SIG-M5 treated with dmso at 0.1 percent for 504 hours (cell line): ENCODE measurements around the gene RPS27A.
"Not testable (repeated sequence)": the region's sequence is repeated elsewhere in the genome, so short reads cannot be mapped to it uniquely, and the experiment has no call there.

Source experiments
- DNase-seq: peaks from one replicate; lab custom pipeline; 2025; ENCODE audit not compliant: unreplicated experiment; lab: John Stamatoyannopoulos, UW

Gene RPS27A

GRCh38 chr2:55232084-55232862, at the start of gene RPS27A, which contains the start of gene CLHC1:
Gene RPS27A, plus strand, starts transcription at chr2:55232688. Its CDS starts 137 bp downstream, at chr2:55232825.
Gene CLHC1, minus strand, starts transcription at chr2:55232293. Its CDS starts 9,882 bp downstream, at chr2:55222411.
- peak; percentile 97 for DNase-seq

GRCh38 chr2:55186837-55187236, 45.7 kb upstream of the RPS27A start:
- not testable (repeated sequence) for DNase-seq

GRCh38 chr2:55191888-55192287, 40.6 kb upstream of the RPS27A start:
- DNase-seq, result not testable (repeated sequence)

- no peak for DNase-seq
These were observed 36.0 kb upstream of the RPS27A start for GRCh38 chr2:55196526-55196925.

GRCh38 chr2:55200416-55200815, 32.1 kb upstream of the RPS27A start:
- no peak for DNase-seq

GRCh38 chr2:55204536-55204935, 28.0 kb upstream of the RPS27A start:
- no peak for DNase-seq

- DNase-seq, result no peak
These were observed 27.5 kb upstream of the RPS27A start for GRCh38 chr2:55204950-55205349.

- DNase-seq, result no peak
These were observed 18.7 kb upstream of the RPS27A start for GRCh38 chr2:55213822-55214221.

- no peak for DNase-seq
These were observed 8.3 kb upstream of the RPS27A start for GRCh38 chr2:55223958-55224760.

- no peak for DNase-seq
These were observed 7.7 kb upstream of the RPS27A start for GRCh38 chr2:55224761-55225261.

GRCh38 chr2:55225481-55226020, 6.9 kb upstream of the RPS27A start:
- no peak for DNase-seq

GRCh38 chr2:55227437-55228225, 4.9 kb upstream of the RPS27A start:
- peak; percentile 76 for DNase-seq

- DNase-seq, result no peak
These were observed 4.3 kb upstream of the RPS27A start for GRCh38 chr2:55228226-55228563.

- DNase-seq, result no peak
These were observed 3.3 kb upstream of the RPS27A start for GRCh38 chr2:55229221-55229620.

GRCh38 chr2:55230551-55230950, 1.9 kb upstream of the RPS27A start:
- DNase-seq, result no peak

GRCh38 chr2:55231546-55232083, 873 bp upstream of the RPS27A start:
- peak; percentile 70 for DNase-seq

- DNase-seq, result no peak
These were observed 572 bp downstream of the RPS27A start for GRCh38 chr2:55232863-55233657.

- no peak for DNase-seq
These were observed 1.1 kb downstream of the RPS27A start for GRCh38 chr2:55233658-55233940.

GRCh38 chr2:55235724-55236538, 3.4 kb downstream of the RPS27A start:
- no peak for DNase-seq
